Nephron (organoid): ENCODE measurements around the gene PNCK.
A peak's percentile ranks its signal among the peaks of the same experiment; 100 is the strongest.

Experiments used
- H3K27ac Mint-ChIP-seq, 3 experiments: 2 replicates each; pipeline ENCODE4 v1.8.0; 2020; ENCODE audit warnings: mixed read lengths in 3 of 3, mild to moderate bottlenecking in 2 of 3, moderate library complexity in 1 of 3
- H3K27me3 Mint-ChIP-seq: 2 replicates; pipeline ENCODE4 v1.8.0; 2021; ENCODE audit warnings: low read depth, mild to moderate bottlenecking, moderate library complexity, mixed read lengths
- H3K36me3 Mint-ChIP-seq: 2 replicates; pipeline ENCODE4 v1.8.0; 2020; ENCODE audit warnings: low read depth, mixed read lengths
- H3K4me1 Mint-ChIP-seq: 2 replicates; pipeline ENCODE4 v1.8.0; 2020; ENCODE audit warnings: mixed read lengths
- H3K4me3 Mint-ChIP-seq, 3 experiments: 2 replicates each; pipeline ENCODE4 v1.8.0; 2020; ENCODE audit warnings: mild to moderate bottlenecking in 3 of 3, mixed read lengths in 3 of 3, moderate library complexity in 2 of 3
- H3K9me3 Mint-ChIP-seq: 2 replicates; pipeline ENCODE4 v1.8.0; 2020; ENCODE audit warnings: mixed read lengths
- TF ChIP-seq, protein P1 (sequence below), 3 experiments: fragments of 200-600 bp; sonication (generic); IDR thresholded peaks; one replicate each; pipeline ENCODE4 v1.5.0; 2021; ENCODE audit warnings: antibody characterized with exemption in 3 of 3; ENCODE audit not compliant: unreplicated experiment in 3 of 3

PNCK gene

DNA sequence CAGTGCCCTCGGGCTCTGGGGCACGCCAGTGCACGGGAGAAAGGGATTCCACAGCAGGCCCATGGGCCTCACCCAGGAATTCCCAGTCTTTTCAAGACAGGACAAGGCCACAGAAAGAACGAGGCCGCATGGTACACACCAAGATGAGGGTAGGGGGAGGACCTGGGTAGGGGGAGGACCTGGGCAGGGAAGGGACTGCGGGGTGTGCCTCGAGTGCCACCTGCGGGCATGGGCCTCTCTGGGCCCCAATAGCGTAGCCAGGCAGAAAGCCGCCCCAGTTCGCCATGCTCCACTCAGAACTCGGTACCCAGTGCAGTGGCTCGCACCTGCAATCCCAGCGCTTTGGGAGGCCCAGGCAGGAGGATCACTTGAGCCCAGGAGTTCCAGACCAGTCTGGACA lies 40.6 kb downstream of the PNCK start:
- Mint-ChIP-seq H3K4me1 (peaks cover 14% of the 10 kb centered on the region), H3K4me3 (no peak overlapping the region), H3K36me3 (peaks cover 4% of the 10 kb centered on the region), H3K9me3 (peaks cover 25% of the 10 kb centered on the region), H3K27me3 (no peaks in the 10 kb centered on the region), H3K27ac (no peak overlapping the region)
- TF ChIP-seq, protein P1, sequence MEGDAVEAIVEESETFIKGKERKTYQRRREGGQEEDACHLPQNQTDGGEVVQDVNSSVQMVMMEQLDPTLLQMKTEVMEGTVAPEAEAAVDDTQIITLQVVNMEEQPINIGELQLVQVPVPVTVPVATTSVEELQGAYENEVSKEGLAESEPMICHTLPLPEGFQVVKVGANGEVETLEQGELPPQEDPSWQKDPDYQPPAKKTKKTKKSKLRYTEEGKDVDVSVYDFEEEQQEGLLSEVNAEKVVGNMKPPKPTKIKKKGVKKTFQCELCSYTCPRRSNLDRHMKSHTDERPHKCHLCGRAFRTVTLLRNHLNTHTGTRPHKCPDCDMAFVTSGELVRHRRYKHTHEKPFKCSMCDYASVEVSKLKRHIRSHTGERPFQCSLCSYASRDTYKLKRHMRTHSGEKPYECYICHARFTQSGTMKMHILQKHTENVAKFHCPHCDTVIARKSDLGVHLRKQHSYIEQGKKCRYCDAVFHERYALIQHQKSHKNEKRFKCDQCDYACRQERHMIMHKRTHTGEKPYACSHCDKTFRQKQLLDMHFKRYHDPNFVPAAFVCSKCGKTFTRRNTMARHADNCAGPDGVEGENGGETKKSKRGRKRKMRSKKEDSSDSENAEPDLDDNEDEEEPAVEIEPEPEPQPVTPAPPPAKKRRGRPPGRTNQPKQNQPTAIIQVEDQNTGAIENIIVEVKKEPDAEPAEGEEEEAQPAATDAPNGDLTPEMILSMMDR (IDR thresholded peaks at IDR 0.05; ENCODE audit: unreplicated experiment in 3 of 3), result no peak

DNA sequence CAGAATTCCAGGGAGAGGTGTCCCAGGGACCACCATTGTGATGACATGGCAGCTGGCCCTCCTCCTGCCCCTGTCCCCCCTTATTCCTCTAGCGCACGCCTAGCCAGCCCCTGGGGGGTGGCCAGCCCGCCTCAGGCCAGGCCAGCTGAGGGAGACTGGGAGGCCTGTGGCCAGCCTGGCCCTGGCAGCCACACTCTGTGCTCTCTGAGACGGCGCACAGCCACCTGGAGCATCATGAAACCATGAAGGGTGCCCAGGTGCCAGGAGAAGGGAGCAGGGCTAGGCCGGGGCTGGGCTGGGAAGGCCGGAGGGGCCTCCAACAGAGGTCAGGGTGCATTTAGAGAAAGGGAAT lies 41.0 kb downstream of the PNCK start:
- peaks cover 10% of the 10 kb centered on the region for H3K4me1 Mint-ChIP-seq
- H3K27ac Mint-ChIP-seq, result no peak overlapping the region
- no peaks in the 10 kb centered on the region for H3K27me3 Mint-ChIP-seq
- TF ChIP-seq, protein P1 (IDR thresholded peaks at IDR 0.05; ENCODE audit: unreplicated experiment in 3 of 3), result no peak
- H3K4me3 Mint-ChIP-seq, result no peak overlapping the region
- peaks cover 25% of the 10 kb centered on the region for H3K9me3 Mint-ChIP-seq
- H3K36me3 Mint-ChIP-seq, result peaks cover 4% of the 10 kb centered on the region

DNA sequence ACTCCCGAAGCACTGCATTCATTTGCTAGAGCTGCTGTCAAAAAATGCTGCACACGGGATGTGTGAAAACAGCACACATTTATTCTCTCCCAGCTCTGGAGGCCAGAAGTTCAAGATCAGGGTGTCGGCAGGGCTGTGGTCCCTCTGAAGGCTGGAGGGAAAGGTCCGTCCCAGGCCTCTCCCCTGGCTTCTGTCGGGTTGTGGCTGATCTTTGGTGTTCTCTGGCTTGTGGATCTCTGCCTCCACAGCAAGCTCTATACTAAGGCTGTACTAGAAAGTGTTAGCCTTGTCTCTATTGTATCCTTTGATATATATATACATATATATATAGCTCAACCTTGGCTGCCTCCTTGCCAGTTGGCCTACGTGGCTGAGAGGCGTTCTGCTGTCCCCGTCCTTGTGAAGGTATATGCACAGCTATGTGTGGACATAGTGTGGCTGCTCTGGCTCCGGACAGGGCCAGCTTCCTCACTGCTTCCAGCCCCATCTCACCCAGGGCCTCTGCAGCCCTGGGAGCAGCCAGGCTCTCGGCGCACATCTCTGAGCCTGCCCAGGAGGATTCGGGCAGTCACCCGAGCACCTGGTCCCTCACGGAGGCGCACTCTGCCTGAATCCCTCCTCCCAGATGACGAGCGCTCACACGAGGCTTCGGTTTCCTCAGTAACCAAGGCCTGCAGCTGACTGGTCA lies 41.6 kb downstream of the PNCK start:
- Mint-ChIP-seq H3K27me3 (no peaks in the 10 kb centered on the region), H3K36me3 (peaks cover 4% of the 10 kb centered on the region), H3K27ac (no peak overlapping the region), H3K4me3 (no peak overlapping the region), H3K9me3 (peaks cover 26% of the 10 kb centered on the region), H3K4me1 (peaks cover 9% of the 10 kb centered on the region)
- TF ChIP-seq, protein P1 (IDR thresholded peaks at IDR 0.05; ENCODE audit: unreplicated experiment in 3 of 3), result no peak

DNA sequence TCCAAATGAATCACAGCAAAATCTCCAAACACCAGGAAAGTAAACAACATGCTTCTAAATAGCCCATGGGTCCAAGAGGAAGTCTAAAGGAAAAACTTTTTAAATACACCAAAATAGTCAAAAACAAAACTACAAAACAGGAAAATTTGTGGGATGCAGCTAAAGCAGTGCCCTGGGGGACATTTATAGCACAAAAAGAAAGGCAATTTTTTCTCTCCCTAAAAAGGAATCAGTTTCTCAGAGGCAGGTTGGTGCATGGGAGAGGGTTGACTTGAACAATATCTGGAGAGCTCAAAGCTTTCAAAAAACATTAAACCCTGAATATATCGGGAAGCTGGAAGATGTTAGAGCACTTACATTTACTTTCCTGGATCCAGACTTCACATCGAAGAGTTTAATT lies 42.3 kb downstream of the PNCK start:
- no peak overlapping the region for H3K4me3 Mint-ChIP-seq
- TF ChIP-seq, protein P1 (IDR thresholded peaks at IDR 0.05; ENCODE audit: unreplicated experiment in 3 of 3), result no peak
- H3K36me3 Mint-ChIP-seq, result peaks cover 4% of the 10 kb centered on the region
- peaks cover 26% of the 10 kb centered on the region for H3K9me3 Mint-ChIP-seq
- H3K27ac Mint-ChIP-seq, result no peak overlapping the region
- H3K4me1 Mint-ChIP-seq, result peaks cover 9% of the 10 kb centered on the region
- H3K27me3 Mint-ChIP-seq, result no peaks in the 10 kb centered on the region

DNA sequence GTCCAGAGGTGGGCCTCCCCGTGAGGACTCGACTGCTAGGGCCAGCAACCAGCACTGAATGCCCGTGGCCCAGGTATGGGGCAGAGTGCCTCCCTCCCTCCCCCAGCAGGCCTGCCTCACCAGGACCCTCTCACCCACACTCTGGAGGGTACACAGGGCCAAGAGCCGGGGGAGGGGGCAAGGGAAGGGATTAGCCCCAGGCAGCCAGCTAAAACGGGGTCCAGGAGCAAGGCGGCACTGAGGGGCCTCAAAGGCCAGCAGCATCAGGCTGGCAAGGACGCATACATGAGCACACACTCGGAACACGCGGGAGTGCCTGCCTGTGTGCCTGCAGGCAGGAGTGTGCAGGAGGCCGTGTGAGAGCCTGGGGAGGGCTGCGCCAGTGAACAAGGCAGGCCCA lies 44.9 kb downstream of the PNCK start:
- Mint-ChIP-seq H3K4me3 (no peak overlapping the region), H3K9me3 (peaks cover 21% of the 10 kb centered on the region), H3K27me3 (no peaks in the 10 kb centered on the region), H3K27ac (no peak overlapping the region), H3K36me3 (no peaks in the 10 kb centered on the region), H3K4me1 (no peaks in the 10 kb centered on the region)
- TF ChIP-seq, protein P1 (IDR thresholded peaks at IDR 0.05; ENCODE audit: unreplicated experiment in 3 of 3), result no peak

DNA sequence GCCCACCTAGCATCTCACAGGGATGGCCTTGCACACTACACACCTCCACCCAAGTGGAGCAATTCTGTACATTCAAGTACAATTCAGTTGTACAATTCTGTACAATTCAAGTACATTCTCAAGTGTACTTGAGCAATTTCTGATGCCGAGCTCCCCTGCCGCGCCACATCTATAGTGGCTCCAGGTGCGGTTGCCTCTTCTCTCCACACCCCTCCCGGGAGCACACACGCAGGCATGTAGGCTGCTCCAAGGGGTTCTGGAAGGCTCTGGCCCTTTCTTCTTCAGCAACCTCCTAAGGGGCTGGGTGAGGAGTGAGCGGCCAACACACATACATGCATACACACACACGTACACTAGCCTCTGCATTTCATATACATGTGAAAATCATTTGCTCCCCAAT lies 45.5 kb downstream of the PNCK start:
- H3K27ac Mint-ChIP-seq, result peak overlapping the region in 1 of 3 experiments; percentile 41
- no peaks in the 10 kb centered on the region for H3K27me3 Mint-ChIP-seq
- no peaks in the 10 kb centered on the region for H3K4me1 Mint-ChIP-seq
- H3K36me3 Mint-ChIP-seq, result no peaks in the 10 kb centered on the region
- no peak overlapping the region for H3K4me3 Mint-ChIP-seq
- peaks cover 22% of the 10 kb centered on the region for H3K9me3 Mint-ChIP-seq
- TF ChIP-seq, protein P1 (IDR thresholded peaks at IDR 0.05; ENCODE audit: unreplicated experiment in 3 of 3), result no peak
